HG03457 (cell line): ENCODE measurements around the gene LRP2BP.
A peak's percentile ranks its signal among the peaks of the same experiment; 100 is the strongest.

Experiments
- ATAC-seq: cut with Tn5 transposase; IDR thresholded peaks from one replicate; pipeline ENCODE4 v1.9.1; 2021; ENCODE audit warnings: moderate number of reproducible peaks; ENCODE audit not compliant: unreplicated experiment

Gene LRP2BP

GRCh38 chr4:185395956-185396723, 416 bp upstream of the LRP2BP start:
- peak; percentile 75 for ATAC-seq

- ATAC-seq, result no peak
These were observed 1.0 kb downstream of the LRP2BP start for GRCh38 chr4:185394568-185395237.

- ATAC-seq, result no peak
These were observed 3.6 kb downstream of the LRP2BP start for GRCh38 chr4:185392156-185392555.

- no peak for ATAC-seq
These were observed 4.8 kb downstream of the LRP2BP start for GRCh38 chr4:185390941-185391340.

- ATAC-seq, result no peak
These were observed 7.8 kb downstream of the LRP2BP start for GRCh38 chr4:185387957-185388356.

GRCh38 chr4:185384930-185385331, 10.8 kb downstream of the LRP2BP start:
- no peak for ATAC-seq

GRCh38 chr4:185384061-185384460, 11.7 kb downstream of the LRP2BP start:
- no peak for ATAC-seq

- no peak for ATAC-seq
These were observed 12.3 kb downstream of the LRP2BP start for GRCh38 chr4:185383451-185383850.

GRCh38 chr4:185382754-185383153, 13.0 kb downstream of the LRP2BP start:
- no peak for ATAC-seq

- ATAC-seq, result no peak
These were observed 14.2 kb downstream of the LRP2BP start for GRCh38 chr4:185381288-185382196.

GRCh38 chr4:185380320-185380719, 15.4 kb downstream of the LRP2BP start:
- no peak for ATAC-seq

- ATAC-seq, result no peak
These were observed 16.1 kb downstream of the LRP2BP start for GRCh38 chr4:185379326-185380295.

- no peak for ATAC-seq
These were observed 17.5 kb downstream of the LRP2BP start for GRCh38 chr4:185378264-185378663.

- no peak for ATAC-seq
These were observed 21.2 kb downstream of the LRP2BP start for GRCh38 chr4:185374573-185374972.

- ATAC-seq, result no peak
These were observed 21.7 kb downstream of the LRP2BP start for GRCh38 chr4:185374027-185374426.

- ATAC-seq, result no peak
These were observed 24.0 kb downstream of the LRP2BP start for GRCh38 chr4:185371702-185372101.

- no peak for ATAC-seq
These were observed 25.3 kb downstream of the LRP2BP start for GRCh38 chr4:185370268-185370949.

- no peak for ATAC-seq
These were observed 26.0 kb downstream of the LRP2BP start for GRCh38 chr4:185369731-185370130.

GRCh38 chr4:185364886-185365285, 30.8 kb downstream of the LRP2BP start:
- no peak for ATAC-seq

GRCh38 chr4:185363251-185363650, 32.5 kb downstream of the LRP2BP start:
- ATAC-seq, result no peak
